Metanephros (tissue), 2 donors: ENCODE measurements around the gene CDH23. TPM values are rescaled to one million over a fixed set of nuclear protein-coding genes. Genes with fewer than 3 reads are reported as not detected.

Experiments used
- small RNA-seq: library from RNA; depleted of rRNA; stranded (forward); fragments of <200 nt; gene quantifications from one replicate; pipeline ENCODE3, GENCODE V24; 2014; ENCODE audit warnings: low replicate concordance
- total RNA-seq: library from RNA; depleted of rRNA; stranded (reverse); fragments of >200 nt; gene quantifications from one replicate; pipeline ENCODE4 v1.2.3, GENCODE V29; 2014

Gene CDH23
- 6.7 TPM for total RNA-seq

GRCh38 chr10:71396711-71397295 is at the start of gene CDH23:
Gene CDH23 (plus strand): TSS chr10:71396920. CDS start chr10:71439832, 42,912 bp downstream.

GRCh38 chr10:71719464-71720201 is 322.9 kb downstream of the CDH23 start, which contains the start of gene C10orf105:
Gene C10orf105 (minus strand): TSS chr10:71719778. CDS start chr10:71716337, 3,441 bp downstream.

GRCh38 chr10:71773221-71773971 is 376.7 kb downstream of the CDH23 start, which contains the start of gene VSIR:
Gene VSIR (minus strand): TSS chr10:71773520. CDS start chr10:71773439, 81 bp downstream.

GRCh38 chr10:71850743-71851464 is 454.2 kb downstream of the CDH23 start, which contains the start of gene PSAP:
Gene PSAP (minus strand): TSS chr10:71851251. CDS start chr10:71851221, 30 bp downstream.

Small RNAs within 50 kb of the gene (small RNA-seq; reads per million reads assigned to genes)
- gene MIR7152 (not detected), gene RNU7-38P (not detected)

Other genes starting within 250 kb of the CDH23 start
- 44.9 TPM for gene UNC5B, start 184.3 kb upstream of the CDH23 start, total RNA-seq
- gene SLC29A3, start 77.7 kb upstream of the CDH23 start, total RNA-seq, result 4.6 TPM